H9 (cell line): ENCODE measurements around the gene NAIF1. TPM values are rescaled to one million over a fixed set of nuclear protein-coding genes. Genes with fewer than 3 reads are reported as not detected.

Source experiments
- DNase-seq: peaks from one replicate; pipeline ENCODE4 v3.0.0-alpha.2; 2017
- H2AFZ ChIP-seq: one replicate; pipeline ENCODE4 v1.6.1; 2013; ENCODE audit warnings: mild to moderate bottlenecking, low read length, control low read depth, moderate library complexity
- H2AK5ac ChIP-seq: 2 replicates; pipeline ENCODE4 v1.6.1; 2013; ENCODE audit warnings: low read length, control low read depth, mixed read lengths; ENCODE audit not compliant: insufficient read length
- H2BK120ac ChIP-seq: one replicate; pipeline ENCODE4 v1.6.1; 2013; ENCODE audit warnings: low read depth, mild to moderate bottlenecking, low read length, control low read depth, inconsistent platforms; ENCODE audit not compliant: poor library complexity, severe bottlenecking
- H2BK12ac ChIP-seq: 2 replicates; pipeline ENCODE4 v1.6.1; 2013; ENCODE audit warnings: low read length, control low read depth, mixed read lengths, low read depth; ENCODE audit not compliant: insufficient read length
- H2BK15ac ChIP-seq: 2 replicates; pipeline ENCODE4 v1.6.1; 2013; ENCODE audit warnings: low read depth, low read length, control low read depth
- H2BK20ac ChIP-seq: one replicate; pipeline ENCODE4 v1.6.1; 2013; ENCODE audit warnings: low read depth, mild to moderate bottlenecking, low read length, control low read depth, inconsistent platforms; ENCODE audit not compliant: poor library complexity, severe bottlenecking
- H2BK5ac ChIP-seq: 2 replicates; pipeline ENCODE4 v1.6.1; 2013; ENCODE audit warnings: low read length, control low read depth, mixed read lengths; ENCODE audit not compliant: insufficient read length
- H3K14ac ChIP-seq: 2 replicates; pipeline ENCODE4 v1.6.1; 2013; ENCODE audit warnings: low read length, control low read depth; ENCODE audit not compliant: insufficient read depth
- H3K18ac ChIP-seq: 2 replicates; pipeline ENCODE4 v1.6.1; 2013; ENCODE audit warnings: low read depth, mild to moderate bottlenecking, mixed read lengths, low read length, control low read depth; ENCODE audit not compliant: insufficient read length
- H3K23ac ChIP-seq: 2 replicates; pipeline ENCODE4 v1.6.1; 2013; ENCODE audit warnings: low read length, control low read depth, mixed read lengths, low read depth; ENCODE audit not compliant: insufficient read length
- H3K23me2 ChIP-seq: 2 replicates; pipeline ENCODE4 v1.6.1; 2013; ENCODE audit warnings: low read depth, mild to moderate bottlenecking, mixed read lengths, low read length, control low read depth; ENCODE audit not compliant: insufficient read length, poor library complexity, severe bottlenecking
- H3K27ac ChIP-seq: 2 replicates; pipeline ENCODE4 v1.5.1; 2013; ENCODE audit warnings: low read length, control low read depth, mixed read lengths, low read depth; ENCODE audit not compliant: insufficient read length
- H3K27me3 ChIP-seq: 2 replicates; pipeline ENCODE4 v1.6.1; 2013; ENCODE audit warnings: low read length, control low read depth, inconsistent platforms; ENCODE audit not compliant: insufficient read depth
- H3K4ac ChIP-seq: 2 replicates; pipeline ENCODE4 v1.6.1; 2013; ENCODE audit warnings: low read depth, mild to moderate bottlenecking, control low read depth, inconsistent platforms, low read length, moderate library complexity
- H3K4me1 ChIP-seq: 2 replicates; pipeline ENCODE4 v1.6.1; 2013; ENCODE audit warnings: low read length, control low read depth, inconsistent platforms; ENCODE audit not compliant: insufficient read depth
- H3K4me2 ChIP-seq: 2 replicates; pipeline ENCODE4 v1.6.1; 2013; ENCODE audit warnings: low read length, control low read depth, mixed read lengths; ENCODE audit not compliant: insufficient read length, insufficient read depth
- H3K56ac ChIP-seq: 2 replicates; pipeline ENCODE4 v1.6.1; 2013; ENCODE audit warnings: low read depth, mild to moderate bottlenecking, mixed read lengths, low read length, control low read depth; ENCODE audit not compliant: insufficient read length
- H3K79me1 ChIP-seq: 2 replicates; pipeline ENCODE4 v1.6.1; 2013; ENCODE audit warnings: low read depth, mild to moderate bottlenecking, moderate library complexity, low read length, control low read depth, inconsistent platforms; ENCODE audit not compliant: insufficient read depth, poor library complexity, severe bottlenecking
- H3K79me2 ChIP-seq: 2 replicates; pipeline ENCODE4 v1.6.1; 2013; ENCODE audit warnings: low read length, control low read depth, inconsistent platforms; ENCODE audit not compliant: insufficient read depth
- H3K9ac ChIP-seq: 2 replicates; pipeline ENCODE4 v1.6.1; 2013; ENCODE audit warnings: low read length, control low read depth, mixed read lengths; ENCODE audit not compliant: insufficient read length; ENCODE audit errors: extremely low read depth
- H3K9me3 ChIP-seq: one replicate; pipeline ENCODE4 v1.6.1; 2013; ENCODE audit warnings: low read depth, low read length, inconsistent platforms; ENCODE audit not compliant: control insufficient read depth
- H3T11ph ChIP-seq: one replicate; pipeline ENCODE4 v1.6.1; 2013; ENCODE audit warnings: mild to moderate bottlenecking, low read length, control low read depth, inconsistent platforms
- H4K20me1 ChIP-seq: one replicate; pipeline ENCODE4 v1.6.1; 2013; ENCODE audit not compliant: control insufficient read depth, insufficient read length, insufficient read depth
- H4K5ac ChIP-seq: 2 replicates; pipeline ENCODE4 v1.6.1; 2013; ENCODE audit warnings: low read depth, mild to moderate bottlenecking, mixed read lengths, low read length, control low read depth; ENCODE audit not compliant: insufficient read length
- H4K8ac ChIP-seq: replicated peaks from 2 replicates; pipeline ENCODE4 v1.6.1; 2013; ENCODE audit warnings: low read length, control low read depth, mixed read lengths, low read depth; ENCODE audit not compliant: insufficient read length
- H4K91ac ChIP-seq: 2 replicates; pipeline ENCODE4 v1.6.1; 2013; ENCODE audit warnings: low read depth, mild to moderate bottlenecking, moderate library complexity, mixed read lengths, low read length, control low read depth; ENCODE audit not compliant: insufficient read length
- H3K27ac Mint-ChIP-seq, 3 experiments: 2 replicates in 2 of 3; 3 replicates in 1 of 3; pipeline ENCODE4 v1.8.0; 2020 to 2021; ENCODE audit warnings: mixed read lengths in 3 of 3, mild to moderate bottlenecking in 1 of 3, moderate library complexity in 1 of 3
- H3K27me3 Mint-ChIP-seq: 2 replicates; pipeline ENCODE4 v1.8.0; 2021; ENCODE audit warnings: low read depth, mild to moderate bottlenecking, moderate library complexity, mixed read lengths
- H3K36me3 Mint-ChIP-seq, 3 experiments: 2 replicates in 2 of 3; 3 replicates in 1 of 3; pipeline ENCODE4 v1.8.0; 2020 to 2021; ENCODE audit warnings: low read depth in 3 of 3, mixed read lengths in 3 of 3; ENCODE audit not compliant: insufficient read depth in 1 of 3
- H3K4me1 Mint-ChIP-seq, 2 experiments: 2 replicates each; pipeline ENCODE4 v1.8.0; 2020; ENCODE audit warnings: mixed read lengths in 2 of 2
- H3K4me3 Mint-ChIP-seq, 2 experiments: 2 replicates in 1 of 2; 3 replicates in 1 of 2; pipeline ENCODE4 v1.8.0; 2020 to 2021; ENCODE audit warnings: mild to moderate bottlenecking in 2 of 2, mixed read lengths in 2 of 2, moderate library complexity in 1 of 2
- H3K9me3 Mint-ChIP-seq, 2 experiments: 2 replicates in 1 of 2; 3 replicates in 1 of 2; pipeline ENCODE4 v1.8.0; 2020; ENCODE audit warnings: mild to moderate bottlenecking in 2 of 2, mixed read lengths in 2 of 2, moderate library complexity in 1 of 2
- WGBS: extraction: QIAGEN DNeasy Blood & Tissue Kit; methylation state at CpG from one replicate; pipeline ENCODE4 v1.1.7; 2013; ENCODE audit warnings: missing lambda C conversion rate, low lambda C conversion rate, mixed read lengths; ENCODE audit not compliant: insufficient read length; ENCODE audit errors: extremely low coverage; 5-methylcytosine and 5-hydroxymethylcytosine counted together
- total RNA-seq: library from RNA; stranded (reverse); gene quantifications from 2 replicates; pipeline ENCODE4 v1.2.1, GENCODE V29; 2021
- TF ChIP-seq, protein P1 (sequence below): fragments of 200-600 bp; sonication (generic); conservative IDR thresholded peaks from 3 replicates; pipeline ENCODE4 v1.8.0; 2021; ENCODE audit warnings: antibody characterized with exemption, mild to moderate bottlenecking

Gene NAIF1
- total RNA-seq, 1 experiment from 2014 or later, result 6.3 TPM

GRCh38 chr9:128026255-128026772 is 40.8 kb downstream of the NAIF1 start:
- Histone ChIP-seq H3K4ac (no peak overlapping the region), H3K56ac (no peak overlapping the region), H2AK5ac (no peak overlapping the region), H3K79me2 (no peaks in the 10 kb centered on the region), H3K23me2 (no peaks in the 10 kb centered on the region), H3K9me3 (no peaks in the 10 kb centered on the region), H3K9ac (no peak overlapping the region), H3K23ac (no peak overlapping the region), H3K4me1 (no peaks in the 10 kb centered on the region), H2BK12ac (no peak overlapping the region), H2BK120ac (no peak overlapping the region), H3K27me3 (no peaks in the 10 kb centered on the region), H2AFZ (no peak overlapping the region), H3K27ac (no peak overlapping the region), H4K20me1 (no peaks in the 10 kb centered on the region), H3K18ac (no peak overlapping the region), H3T11ph (no peak overlapping the region), H3K4me2 (no peak overlapping the region), H4K5ac (no peak overlapping the region), H4K91ac (no peak overlapping the region), H4K8ac (no peak overlapping the region), H2BK5ac (no peak overlapping the region), H3K79me1 (no peaks in the 10 kb centered on the region), H2BK15ac (no peak overlapping the region), H2BK20ac (no peak overlapping the region), H3K14ac (no peak overlapping the region; the same call in 1 of the 2 replicates)
- TF ChIP-seq, protein P1, sequence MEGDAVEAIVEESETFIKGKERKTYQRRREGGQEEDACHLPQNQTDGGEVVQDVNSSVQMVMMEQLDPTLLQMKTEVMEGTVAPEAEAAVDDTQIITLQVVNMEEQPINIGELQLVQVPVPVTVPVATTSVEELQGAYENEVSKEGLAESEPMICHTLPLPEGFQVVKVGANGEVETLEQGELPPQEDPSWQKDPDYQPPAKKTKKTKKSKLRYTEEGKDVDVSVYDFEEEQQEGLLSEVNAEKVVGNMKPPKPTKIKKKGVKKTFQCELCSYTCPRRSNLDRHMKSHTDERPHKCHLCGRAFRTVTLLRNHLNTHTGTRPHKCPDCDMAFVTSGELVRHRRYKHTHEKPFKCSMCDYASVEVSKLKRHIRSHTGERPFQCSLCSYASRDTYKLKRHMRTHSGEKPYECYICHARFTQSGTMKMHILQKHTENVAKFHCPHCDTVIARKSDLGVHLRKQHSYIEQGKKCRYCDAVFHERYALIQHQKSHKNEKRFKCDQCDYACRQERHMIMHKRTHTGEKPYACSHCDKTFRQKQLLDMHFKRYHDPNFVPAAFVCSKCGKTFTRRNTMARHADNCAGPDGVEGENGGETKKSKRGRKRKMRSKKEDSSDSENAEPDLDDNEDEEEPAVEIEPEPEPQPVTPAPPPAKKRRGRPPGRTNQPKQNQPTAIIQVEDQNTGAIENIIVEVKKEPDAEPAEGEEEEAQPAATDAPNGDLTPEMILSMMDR, result no peak
- Mint-ChIP-seq H3K4me1 (peaks cover 2 to 3% of the 10 kb centered on the region in 2 experiments; a peak in 1 of 4 replicates), H3K4me3 (no peak overlapping the region), H3K36me3 (no peaks in the 10 kb centered on the region), H3K27me3 (peaks cover 3% of the 10 kb centered on the region), H3K9me3 (no peaks in the 10 kb centered on the region), H3K27ac (0 out of 7 replicates have a peak overlapping the region, but pooled peaks of 1 of the 3 experiments have one; percentile 34)
- no peak for DNase-seq
- no CpG with 5 or more reads among the region's 12 CpGs for WGBS
